Right lobe of liver (tissue), 4 donors: Measurements from ENCODE around the gene MBTPS2.

ENCODE experiments used
- POLR2A ChIP-seq: fragments of 450-650 bp; IDR thresholded peaks from one replicate; pipeline ENCODE4 v1.6.1; 2017; ENCODE audit warnings: antibody characterized with exemption, mild to moderate bottlenecking
- TF ChIP-seq, protein P1 (sequence below), 4 donors: fragments of 200-600 bp in 3 of 4; fragments of 450-650 bp in 1 of 4; IDR thresholded peaks; one replicate each; pipeline versions ENCODE4 v1.5.1 to v1.8.0; 2016 to 2022; ENCODE audit warnings: antibody characterized with exemption in 4 of 4, mild to moderate bottlenecking in 2 of 4
- donor health status: DM: no; HTN: no; CAD: no.
- donor health status: DM: no; HTN: no; CAD: no.
- donor health status: DM: no; HTN: yes; CAD: no.

GRCh38 chrX:21802839-21803238, 36.6 kb upstream of the MBTPS2 start:
- no peak for TF ChIP-seq POLR2A
- TF ChIP-seq, protein P1, sequence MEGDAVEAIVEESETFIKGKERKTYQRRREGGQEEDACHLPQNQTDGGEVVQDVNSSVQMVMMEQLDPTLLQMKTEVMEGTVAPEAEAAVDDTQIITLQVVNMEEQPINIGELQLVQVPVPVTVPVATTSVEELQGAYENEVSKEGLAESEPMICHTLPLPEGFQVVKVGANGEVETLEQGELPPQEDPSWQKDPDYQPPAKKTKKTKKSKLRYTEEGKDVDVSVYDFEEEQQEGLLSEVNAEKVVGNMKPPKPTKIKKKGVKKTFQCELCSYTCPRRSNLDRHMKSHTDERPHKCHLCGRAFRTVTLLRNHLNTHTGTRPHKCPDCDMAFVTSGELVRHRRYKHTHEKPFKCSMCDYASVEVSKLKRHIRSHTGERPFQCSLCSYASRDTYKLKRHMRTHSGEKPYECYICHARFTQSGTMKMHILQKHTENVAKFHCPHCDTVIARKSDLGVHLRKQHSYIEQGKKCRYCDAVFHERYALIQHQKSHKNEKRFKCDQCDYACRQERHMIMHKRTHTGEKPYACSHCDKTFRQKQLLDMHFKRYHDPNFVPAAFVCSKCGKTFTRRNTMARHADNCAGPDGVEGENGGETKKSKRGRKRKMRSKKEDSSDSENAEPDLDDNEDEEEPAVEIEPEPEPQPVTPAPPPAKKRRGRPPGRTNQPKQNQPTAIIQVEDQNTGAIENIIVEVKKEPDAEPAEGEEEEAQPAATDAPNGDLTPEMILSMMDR (IDR thresholded peaks at IDR 0.05): no peak
